GM21529 (cell line): Measurements from ENCODE around the gene MT1A.

Experiments
- ATAC-seq: cut with Tn5 transposase; IDR thresholded peaks from one replicate; pipeline ENCODE4 v1.9.1; 2021; ENCODE audit not compliant: unreplicated experiment

Gene MT1A

DNA sequence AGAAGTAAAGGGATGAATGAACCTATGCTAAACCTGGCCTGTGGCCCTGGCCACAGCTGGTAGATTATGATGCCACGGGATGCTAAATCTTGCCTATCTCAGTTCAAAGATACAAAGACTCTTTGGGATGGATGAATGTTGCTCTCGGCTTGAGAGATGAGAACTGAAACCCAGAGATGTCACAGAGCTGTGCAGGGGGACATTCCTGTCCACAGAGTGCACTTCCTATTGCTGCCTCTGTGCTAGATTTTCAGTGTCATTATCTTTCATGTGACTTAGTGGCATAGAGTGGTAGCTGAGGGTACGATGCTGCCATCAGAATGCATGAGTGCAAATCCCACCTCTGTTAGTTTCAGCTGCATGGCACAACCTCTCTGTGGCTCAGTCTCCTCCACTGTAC lies 8.3 kb upstream of the MT1A start:
- ATAC-seq: peak; percentile 89

DNA sequence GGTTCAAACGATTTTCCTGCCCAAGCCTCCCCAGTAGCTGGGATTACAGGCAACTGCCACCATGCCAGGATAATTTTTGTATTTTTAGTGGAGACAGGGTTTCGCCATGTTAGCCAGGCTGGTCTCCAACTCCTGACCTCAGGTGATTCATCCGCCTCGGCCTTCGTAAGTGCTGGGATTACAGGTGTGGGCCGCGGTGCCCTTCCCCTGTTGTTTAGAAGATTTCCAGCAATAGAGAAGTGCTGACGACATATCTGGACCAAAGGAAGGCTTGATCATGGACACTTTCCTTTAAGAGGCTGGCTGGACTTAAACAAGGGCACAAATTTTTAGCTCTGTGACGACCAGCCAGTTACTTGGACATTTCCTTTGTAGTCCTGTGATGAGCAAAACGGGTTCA lies 7.3 kb upstream of the MT1A start:
- no peak for ATAC-seq

DNA sequence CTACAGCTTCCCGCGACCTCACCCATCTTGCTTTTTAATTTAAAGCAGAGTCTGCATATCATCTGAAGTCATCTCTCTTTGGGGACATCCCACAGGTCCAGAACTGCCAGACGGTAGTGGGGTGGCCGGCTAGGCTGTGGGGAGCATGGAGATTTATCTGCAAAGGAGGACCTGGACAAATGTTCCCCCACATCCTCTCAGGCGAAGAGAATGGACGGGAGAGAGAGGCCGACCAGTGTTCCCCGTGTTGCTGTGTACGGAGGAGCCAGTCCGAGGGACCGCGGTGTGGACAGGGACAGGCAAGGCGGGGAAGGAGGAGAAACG lies 6.7 kb upstream of the MT1A start:
- ATAC-seq: no peak

DNA sequence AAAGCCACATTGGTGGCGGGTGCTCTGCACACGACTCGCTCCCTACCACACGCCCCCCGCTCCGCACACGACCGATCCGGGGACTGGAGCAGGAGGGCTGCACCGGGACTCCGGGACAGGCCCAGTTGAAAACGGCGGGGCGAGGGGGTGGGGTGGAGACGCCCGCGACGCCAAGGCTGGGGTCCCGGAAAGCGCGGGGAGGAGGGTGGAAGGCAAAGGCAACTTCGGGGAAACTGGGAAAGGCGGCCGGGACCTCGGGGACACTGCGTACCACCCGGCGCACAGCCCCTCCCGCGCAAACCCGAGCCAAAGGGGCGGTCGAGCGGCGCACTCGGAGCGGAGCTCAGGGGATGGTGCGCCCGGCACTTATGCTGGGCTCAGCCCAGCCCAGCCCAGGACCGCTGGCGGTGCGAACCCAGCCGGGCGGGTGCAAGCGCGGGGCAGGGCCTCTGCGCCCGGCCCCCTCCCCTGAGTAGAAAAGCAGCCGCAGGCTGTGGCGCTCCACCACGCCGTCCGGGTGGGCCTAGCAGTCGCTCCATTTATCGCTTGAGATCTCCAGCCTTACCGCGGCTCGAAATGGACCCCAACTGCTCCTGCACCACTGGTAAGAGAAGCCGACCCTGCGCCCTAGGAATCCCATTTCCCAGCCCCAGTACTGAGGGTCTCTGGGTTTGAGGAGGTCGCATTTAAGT lies 6.2 kb upstream of the MT1A start, which contains the start of gene MT1M:
TSS of gene MT1M (plus strand) at position 504 of the 692 bp plus-strand sequence. CDS start at position 577, 73 bp downstream.
- no peak for ATAC-seq

DNA sequence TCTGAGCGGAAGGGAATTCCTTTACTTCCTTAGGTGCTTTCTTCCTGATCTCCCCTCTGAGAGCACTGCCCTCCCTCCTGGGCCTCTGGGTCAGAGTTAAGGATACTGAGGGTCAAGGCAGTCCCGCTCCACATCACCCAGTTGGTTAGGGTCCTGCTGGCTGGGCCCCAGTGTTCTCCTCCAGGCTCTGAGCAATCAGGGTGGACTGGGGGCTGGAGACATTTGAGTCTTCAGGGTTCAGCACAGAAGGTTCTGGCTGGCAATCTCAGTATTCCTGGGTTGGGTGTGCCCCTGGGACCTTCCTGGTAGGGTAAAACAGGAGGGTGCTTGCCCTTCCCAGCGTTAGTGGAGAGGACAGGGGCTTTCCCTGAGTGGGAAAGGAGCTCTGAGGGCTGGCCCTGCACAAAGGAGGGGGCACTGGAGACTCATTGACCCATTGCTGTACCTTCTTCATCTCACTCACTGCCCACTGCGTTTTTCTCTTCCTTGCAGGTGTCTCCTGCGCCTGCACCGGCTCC lies 5.6 kb upstream of the MT1A start:
- no peak for ATAC-seq

DNA sequence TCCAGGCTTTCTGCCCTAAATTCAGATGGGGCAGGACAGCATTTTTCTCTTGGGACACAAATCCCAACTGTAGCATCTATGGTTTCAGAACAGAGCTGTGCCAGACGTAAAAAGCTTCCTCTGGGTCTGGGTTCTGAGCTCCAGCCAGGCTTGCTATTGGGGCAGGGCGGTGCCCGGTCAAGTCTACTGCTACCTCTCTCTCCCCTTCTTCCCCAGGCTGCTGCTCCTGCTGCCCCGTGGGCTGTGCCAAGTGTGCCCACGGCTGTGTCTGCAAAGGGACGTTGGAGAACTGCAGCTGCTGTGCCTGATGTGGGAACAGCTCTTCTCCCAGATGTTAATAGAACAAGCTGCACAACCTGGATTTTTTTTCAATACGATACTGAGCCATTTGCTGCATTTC lies 4.9 kb upstream of the MT1A start:
- no peak for ATAC-seq

DNA sequence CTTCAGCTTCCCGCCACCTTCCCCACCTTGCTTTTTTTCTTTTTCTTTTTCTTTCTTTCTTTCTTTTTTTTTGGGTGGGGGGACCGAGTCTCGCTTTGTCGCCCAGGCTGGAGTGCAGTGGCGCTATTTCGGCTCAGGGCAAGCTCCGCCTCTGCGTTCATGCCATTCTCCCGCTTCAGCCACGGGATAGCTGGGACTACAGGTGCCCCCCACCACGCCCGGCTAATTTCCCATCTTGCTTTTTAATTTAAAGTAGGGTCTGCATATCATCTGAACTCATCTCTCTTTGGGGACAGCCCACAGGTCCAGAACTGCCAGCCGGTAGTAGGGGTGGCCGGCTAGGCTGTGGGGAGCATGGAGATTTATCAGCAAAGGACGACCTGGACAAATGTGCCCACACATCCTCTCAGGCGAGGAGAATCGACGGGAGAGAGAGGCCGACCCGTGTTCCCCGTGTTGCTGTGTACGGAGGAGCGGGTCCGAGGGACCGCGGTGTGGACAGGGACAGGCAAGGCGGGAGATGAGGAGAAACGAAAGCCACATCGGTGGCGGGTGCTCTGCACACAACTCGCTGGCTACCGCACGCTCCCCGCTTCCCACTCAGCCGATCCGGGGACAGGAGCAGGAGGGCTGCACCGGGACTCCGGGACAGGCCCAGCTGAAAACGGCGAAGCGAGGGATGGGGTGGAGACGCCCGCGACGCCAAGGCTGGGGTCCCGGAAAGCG lies 3.6 kb upstream of the MT1A start:
- no peak for ATAC-seq

DNA sequence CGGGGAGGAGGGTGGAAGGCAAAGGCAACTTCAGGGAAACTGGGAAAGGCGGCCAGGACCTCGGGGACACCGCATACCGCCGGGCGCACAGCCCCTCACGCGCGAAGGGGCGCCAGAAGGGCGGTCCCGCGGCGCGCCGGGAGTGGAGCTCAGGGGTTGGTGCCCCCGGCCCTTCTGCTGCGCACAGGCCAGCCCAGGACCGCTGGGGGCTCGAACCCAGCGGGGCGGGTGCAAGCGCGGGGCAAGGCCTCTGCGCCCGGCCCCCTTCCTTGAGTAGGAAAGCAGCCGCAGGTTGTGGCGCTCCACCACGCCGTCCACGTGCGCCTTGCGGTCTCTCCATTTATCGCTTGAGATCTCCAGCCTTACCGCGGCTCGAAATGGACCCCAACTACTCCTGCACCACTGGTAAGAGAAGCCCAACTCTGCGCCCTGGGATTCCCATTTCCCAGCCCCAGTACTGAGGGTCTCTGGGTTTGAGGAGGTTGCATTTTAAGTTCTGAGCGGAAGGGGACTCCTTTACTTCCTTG lies 3.0 kb upstream of the MT1A start:
- ATAC-seq: no peak

DNA sequence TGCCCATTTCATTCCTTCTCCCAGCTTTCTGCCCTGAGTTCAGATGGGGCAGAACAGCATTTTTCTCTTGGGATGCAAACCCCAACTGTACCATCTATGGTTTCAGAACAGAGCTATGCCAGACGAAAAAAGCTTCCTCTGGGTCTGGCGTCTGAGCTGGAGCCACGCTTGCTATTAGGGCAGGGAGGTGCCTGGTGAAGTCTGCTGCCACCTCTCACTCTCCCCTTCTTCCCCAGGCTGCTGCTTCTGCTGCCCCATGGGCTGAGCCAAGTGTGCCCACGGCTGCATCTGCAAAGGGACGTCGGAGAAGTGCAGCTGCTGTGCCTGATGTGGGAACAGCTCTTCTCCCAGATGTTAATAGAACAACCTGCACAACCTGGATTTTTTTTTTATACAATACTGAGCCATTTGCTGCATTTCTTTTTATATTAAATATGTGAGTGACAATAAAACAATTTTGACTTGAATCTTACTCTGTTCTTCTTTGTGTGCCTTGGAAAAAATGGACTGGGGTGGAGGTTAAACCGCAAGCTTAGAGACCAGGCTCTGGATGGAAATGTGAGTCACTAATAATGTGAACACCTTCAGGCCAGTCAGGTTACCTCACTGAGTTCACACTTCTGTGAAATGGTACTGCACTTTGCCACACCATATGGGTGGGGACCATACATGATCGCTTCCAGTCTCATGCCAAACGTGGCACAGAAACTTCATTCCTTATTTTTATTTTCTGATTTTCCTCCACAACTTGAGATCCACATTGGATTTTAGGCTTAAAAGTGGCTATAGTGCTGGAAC lies 1.7 kb upstream of the MT1A start:
- ATAC-seq: no peak

DNA sequence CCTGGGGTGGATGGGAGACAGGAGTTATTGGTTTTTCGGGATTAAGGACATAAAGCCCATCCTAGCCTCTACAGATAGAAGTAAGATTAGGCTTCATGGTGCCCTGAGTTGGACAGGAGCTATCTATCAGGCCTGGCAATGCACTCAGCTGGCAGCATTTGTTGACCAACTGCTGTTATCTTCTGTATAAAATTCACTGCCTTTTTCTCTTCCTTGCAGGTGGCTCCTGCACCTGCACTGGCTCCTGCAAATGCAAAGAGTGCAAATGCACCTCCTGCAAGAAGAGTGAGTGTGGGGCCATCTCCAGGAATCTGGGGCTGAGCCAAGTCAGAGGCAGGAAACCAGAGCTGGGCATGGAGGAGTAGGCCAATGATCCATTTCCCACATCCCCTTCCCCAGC lies 579 bp downstream of the MT1A start:
- no peak for ATAC-seq

DNA sequence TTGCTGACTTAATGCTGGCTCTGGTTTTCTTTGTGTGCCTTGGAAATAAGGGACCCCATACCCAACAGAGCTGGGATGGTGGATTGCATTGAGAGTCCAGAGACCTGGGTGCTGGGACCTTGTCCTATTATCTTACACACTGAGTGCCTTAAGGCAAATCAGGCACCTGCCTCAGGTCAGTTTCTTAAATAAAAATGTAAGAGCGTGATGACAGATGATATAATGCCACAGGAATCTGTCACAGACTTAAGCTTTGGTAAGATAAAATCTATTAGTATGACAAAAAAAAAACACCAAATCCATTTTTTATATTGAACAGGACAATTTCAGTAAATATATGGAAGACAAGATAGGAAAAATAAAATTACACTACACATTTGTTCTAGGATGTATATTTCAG lies 1.6 kb downstream of the MT1A start:
- no peak for ATAC-seq

DNA sequence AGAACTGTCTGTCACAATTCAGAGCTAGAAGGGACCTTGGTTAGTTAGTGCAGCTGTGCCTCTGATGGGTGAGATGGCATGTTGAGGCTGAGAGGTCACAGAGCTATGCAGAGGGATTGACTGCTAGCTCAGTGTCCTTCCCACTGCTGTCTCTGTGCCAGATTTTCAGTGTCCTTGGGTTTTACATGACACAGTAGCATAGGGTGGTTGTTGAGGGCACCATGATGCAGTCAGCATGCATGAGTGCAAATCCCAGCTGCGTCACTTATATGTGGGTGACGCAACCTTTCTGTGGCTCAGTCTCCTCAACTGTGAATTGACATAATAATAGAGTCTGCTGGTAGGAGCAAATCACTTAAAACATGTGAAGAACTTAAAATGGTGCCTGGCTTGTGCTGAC lies 2.7 kb downstream of the MT1A start:
- no peak for ATAC-seq

DNA sequence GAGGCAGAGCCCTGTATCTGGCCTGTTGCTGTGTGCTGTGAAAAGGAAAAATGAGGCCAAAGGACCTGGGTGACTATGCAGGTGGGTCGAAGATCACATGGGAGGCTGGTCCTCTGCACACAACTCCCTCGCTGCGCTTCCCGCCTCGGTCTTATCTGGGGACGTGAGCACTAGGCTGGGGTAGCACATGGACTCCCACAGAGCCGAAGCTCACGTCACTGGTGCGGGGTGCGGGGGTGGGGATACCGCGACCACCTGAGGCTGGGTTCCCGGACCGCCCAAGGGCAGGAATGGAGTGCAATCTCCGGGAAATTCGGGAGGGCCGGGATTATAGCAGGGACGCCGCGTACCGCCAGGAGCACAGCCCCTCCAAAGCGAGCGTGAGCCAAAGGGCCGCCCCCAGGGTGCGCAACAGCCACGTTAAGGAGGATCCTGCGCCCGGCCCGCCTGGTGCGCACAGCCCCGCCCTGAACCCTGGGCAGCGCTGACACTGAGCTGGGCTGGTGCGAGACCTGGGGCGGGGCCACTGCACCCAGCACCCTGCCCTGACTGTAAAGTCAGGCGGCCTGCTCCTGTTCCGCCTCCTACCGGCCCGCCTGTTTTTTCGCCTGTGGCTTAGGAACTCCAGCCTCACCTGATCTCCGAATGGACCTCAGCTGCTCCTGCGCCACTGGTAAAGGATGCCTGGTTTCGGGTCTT lies 4.8 kb downstream of the MT1A start:
- ATAC-seq: peak; percentile 51

DNA sequence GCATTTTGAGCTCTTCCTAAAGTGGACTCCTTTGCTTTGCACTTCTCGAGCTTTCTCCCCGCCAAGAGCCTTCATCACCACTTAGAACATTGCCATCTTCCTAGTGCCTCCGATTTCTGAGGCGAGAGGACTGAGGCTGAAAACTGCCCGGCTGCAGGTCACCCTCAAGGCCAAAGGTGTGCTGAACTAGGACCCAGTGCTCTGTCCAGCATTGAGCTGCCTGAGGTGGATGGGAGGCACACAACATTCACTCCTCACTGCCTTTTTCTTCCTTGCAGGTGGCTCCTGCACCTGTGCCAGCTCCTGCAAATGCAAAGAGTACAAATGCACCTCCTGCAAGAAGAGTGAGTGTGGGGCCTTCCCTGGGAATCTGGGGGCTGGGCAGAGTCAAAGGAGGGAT lies 5.4 kb downstream of the MT1A start:
- ATAC-seq: no peak

DNA sequence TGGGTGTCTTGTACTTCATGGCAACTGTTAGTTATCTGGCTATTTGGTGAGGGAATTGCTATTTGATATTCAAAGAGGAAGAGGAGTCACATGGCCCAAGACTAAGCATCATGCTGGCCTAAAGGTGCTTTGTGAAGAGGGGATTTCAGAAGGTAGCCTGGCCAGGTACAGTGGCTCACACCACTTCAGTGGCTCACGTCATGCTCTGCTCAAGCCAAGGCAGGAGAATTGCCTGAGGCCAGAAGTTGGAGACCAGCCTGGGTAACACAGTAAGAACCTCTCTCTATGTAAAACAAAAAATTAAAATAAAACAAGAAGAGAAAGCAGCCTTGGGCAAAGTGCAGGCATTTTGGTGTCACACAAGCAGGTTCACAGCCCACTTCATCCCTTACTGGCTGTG lies 6.8 kb downstream of the MT1A start:
- ATAC-seq: no peak

DNA sequence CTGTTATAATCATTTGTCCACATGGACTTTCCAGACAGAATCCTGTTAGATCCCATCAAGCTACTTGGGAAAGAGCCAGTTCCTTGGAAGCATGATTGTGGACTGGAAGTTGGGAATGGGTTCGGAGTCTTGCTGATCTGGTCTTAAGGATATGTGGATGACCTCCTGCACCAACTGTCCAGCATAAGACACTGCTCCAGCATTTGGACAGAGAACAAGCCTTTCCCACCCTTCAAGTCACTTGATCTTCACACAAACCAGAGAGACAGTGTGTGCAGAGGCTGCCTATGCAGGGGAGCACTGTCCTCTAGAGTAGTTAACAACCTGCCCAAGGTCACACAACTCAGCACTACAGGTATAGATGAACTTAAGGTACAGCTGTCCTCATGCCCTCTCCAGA lies 7.4 kb downstream of the MT1A start:
- no peak for ATAC-seq

DNA sequence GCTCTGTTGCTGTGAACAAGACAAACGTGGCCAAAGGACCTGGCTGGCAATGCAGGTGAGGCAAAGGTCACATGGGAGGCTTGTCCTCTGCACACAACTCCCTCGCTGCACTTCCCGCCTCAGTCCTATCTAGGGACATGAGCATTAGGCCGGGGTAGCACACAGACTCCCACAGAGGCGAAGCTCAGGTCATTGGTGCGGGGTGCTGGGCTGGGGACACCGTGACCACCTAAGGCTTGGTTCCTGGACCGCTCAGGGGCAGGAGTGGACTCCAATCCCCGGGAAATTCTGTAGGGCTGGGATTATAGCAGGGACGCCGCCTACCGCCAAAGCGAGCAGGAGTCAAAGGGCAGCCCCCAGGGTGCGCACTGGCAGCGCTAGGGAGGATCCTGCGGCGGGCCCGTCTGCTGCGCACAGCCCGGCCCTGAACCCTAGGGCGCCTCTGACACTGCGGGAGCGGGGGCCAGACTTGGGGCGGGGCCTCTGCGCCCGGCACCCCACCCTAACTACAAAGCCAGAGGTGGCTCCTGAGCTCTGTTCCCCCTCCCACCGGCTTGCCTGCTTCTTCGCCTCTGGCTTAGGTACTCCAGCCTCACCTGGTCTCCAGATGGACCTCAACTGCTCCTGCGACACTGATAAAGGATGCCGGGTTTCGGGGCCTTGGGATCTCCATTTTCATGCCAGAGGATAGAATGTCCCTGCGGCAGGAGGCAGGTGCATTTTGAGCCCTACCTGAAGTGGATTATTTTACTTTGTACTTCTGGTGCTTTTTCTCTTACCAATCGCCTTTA lies 9.4 kb downstream of the MT1A start:
- ATAC-seq: no peak

DNA sequence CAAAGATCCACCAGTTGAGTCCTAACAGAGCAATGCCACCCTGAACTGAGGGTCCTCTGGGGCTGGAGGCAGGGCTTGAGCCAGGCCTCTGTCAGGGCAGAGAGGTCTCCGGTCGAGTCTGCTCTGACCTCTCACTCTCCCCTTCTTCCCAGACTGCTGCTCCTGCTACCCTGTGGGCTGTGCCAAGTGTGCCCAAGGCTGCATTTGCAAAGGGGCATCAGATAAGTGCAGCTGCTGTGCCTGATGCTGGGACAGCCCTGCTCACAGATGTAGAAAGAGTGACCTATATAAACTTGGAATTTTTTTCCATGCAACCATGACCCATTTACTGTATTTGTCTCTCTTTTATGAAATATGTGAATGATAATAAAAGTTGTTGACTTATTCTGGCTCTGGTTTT lies 10.8 kb downstream of the MT1A start:
- no peak for ATAC-seq

DNA sequence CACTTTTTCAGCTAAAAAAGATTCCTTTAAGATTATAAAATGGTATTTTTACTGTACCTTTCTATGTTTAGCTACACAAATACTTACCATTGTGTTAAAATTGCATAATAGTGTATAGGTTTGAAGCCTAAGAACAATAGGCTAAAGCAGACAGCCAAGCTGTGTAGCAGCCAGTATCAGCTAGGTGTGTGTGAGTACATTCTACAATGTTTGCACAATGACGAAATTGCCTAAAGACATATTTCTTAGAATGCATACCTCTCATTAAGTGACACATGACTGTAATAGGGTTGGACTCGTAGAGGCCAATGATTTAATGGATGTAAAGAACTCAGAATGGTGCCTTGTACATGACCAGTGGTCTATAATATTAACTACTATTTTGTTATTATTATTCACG lies 11.4 kb downstream of the MT1A start:
- ATAC-seq: no peak

DNA sequence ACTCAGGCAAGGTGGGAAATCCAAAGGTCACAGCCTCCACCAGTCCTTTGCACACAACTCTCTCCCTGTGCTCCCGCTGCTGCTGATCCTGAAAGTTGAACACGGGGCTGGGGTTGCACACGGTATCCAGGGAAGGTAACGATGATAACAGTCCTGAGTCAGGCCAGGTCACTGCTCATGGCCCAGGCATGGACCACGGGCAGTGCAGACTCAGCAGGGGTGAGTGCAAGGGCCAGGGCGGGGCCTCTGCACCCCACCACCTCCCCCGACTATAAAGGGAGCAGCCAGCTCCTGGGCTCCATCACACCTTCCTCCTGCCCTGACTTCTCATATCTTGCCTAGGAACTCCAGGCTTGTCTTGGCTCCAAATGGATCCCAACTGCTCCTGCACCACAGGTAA lies 13.1 kb downstream of the MT1A start, which contains the start of gene MT1B:
TSS of gene MT1B (plus strand) at position 301 of the 400 bp plus-strand sequence. CDS start at position 369, 68 bp downstream.
- ATAC-seq: no peak
